RWPE2 (cell line): ENCODE data around the gene NCOA5.

Experiments
- ATAC-seq: fragments of 200-7000 bp; cut with Tn5 transposase; 3 replicates; pipeline ENCODE4 v1.9.1; 2021; ENCODE audit warnings: low read depth
- DNase-seq: peaks from one replicate; pipeline ENCODE4 v3.0.0-alpha.2; 2020; ENCODE audit warnings: low spot score
- H3K27ac ChIP-seq: fragments of 450-650 bp; 2 replicates; pipeline ENCODE4 v1.5.1; 2017; ENCODE audit warnings: mild to moderate bottlenecking; ENCODE audit not compliant: poor library complexity, severe bottlenecking
- H3K27me3 ChIP-seq: fragments of 250-450 bp; sonication (Bioruptor Pico); 2 replicates; pipeline ENCODE4 v1.5.1; 2021; ENCODE audit warnings: mild to moderate bottlenecking, moderate library complexity; ENCODE audit not compliant: insufficient read depth, poor library complexity, severe bottlenecking
- H3K36me3 ChIP-seq: fragments of 250-450 bp; sonication (Bioruptor Pico); 2 replicates; pipeline ENCODE4 v1.5.1; 2020; ENCODE audit warnings: low read depth, mild to moderate bottlenecking, moderate library complexity
- H3K4me1 ChIP-seq: fragments of 250-450 bp; sonication (Bioruptor Pico); 2 replicates; pipeline ENCODE4 v1.5.1; 2021; ENCODE audit warnings: mild to moderate bottlenecking, moderate library complexity; ENCODE audit not compliant: insufficient read depth, poor library complexity, severe bottlenecking
- H3K4me3 ChIP-seq: fragments of 250-450 bp; sonication (Bioruptor Pico); 2 replicates; pipeline ENCODE4 v1.5.1; 2021; ENCODE audit warnings: mild to moderate bottlenecking, moderate library complexity; ENCODE audit not compliant: severe bottlenecking
- H3K9me3 ChIP-seq: fragments of 250-450 bp; sonication (Bioruptor Pico); 2 replicates; pipeline ENCODE4 v1.5.1; 2021; ENCODE audit warnings: mild to moderate bottlenecking, moderate library complexity; ENCODE audit not compliant: severe bottlenecking
- TF ChIP-seq, protein P1 (sequence below): fragments of 450-650 bp; IDR thresholded peaks from one replicate; pipeline ENCODE4 v1.5.1; 2017; ENCODE audit warnings: mild to moderate bottlenecking, moderate library complexity; ENCODE audit not compliant: poor library complexity, severe bottlenecking

The NCOA5 gene

GRCh38 chr20:46013829-46014516, 75.8 kb downstream of the NCOA5 start:
- H3K4me3 ChIP-seq: peak overlapping the region; percentile 17
- ATAC-seq (peak; percentile 85), DNase-seq (peak; percentile 88)
- H3K27ac ChIP-seq: no peak overlapping the region
- no peaks in the 10 kb centered on the region for H3K36me3 ChIP-seq
- H3K4me1 ChIP-seq: no peaks in the 10 kb centered on the region
- TF ChIP-seq, protein P1, sequence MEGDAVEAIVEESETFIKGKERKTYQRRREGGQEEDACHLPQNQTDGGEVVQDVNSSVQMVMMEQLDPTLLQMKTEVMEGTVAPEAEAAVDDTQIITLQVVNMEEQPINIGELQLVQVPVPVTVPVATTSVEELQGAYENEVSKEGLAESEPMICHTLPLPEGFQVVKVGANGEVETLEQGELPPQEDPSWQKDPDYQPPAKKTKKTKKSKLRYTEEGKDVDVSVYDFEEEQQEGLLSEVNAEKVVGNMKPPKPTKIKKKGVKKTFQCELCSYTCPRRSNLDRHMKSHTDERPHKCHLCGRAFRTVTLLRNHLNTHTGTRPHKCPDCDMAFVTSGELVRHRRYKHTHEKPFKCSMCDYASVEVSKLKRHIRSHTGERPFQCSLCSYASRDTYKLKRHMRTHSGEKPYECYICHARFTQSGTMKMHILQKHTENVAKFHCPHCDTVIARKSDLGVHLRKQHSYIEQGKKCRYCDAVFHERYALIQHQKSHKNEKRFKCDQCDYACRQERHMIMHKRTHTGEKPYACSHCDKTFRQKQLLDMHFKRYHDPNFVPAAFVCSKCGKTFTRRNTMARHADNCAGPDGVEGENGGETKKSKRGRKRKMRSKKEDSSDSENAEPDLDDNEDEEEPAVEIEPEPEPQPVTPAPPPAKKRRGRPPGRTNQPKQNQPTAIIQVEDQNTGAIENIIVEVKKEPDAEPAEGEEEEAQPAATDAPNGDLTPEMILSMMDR: peak; percentile 100
- H3K9me3 ChIP-seq: no peaks in the 10 kb centered on the region
- no peaks in the 10 kb centered on the region for H3K27me3 ChIP-seq

GRCh38 chr20:46013322-46013828, 76.4 kb downstream of the NCOA5 start:
- Histone ChIP-seq H3K27ac (no peak overlapping the region), H3K4me3 (peak overlapping the region; percentile 17), H3K27me3 (no peaks in the 10 kb centered on the region), H3K9me3 (no peaks in the 10 kb centered on the region), H3K36me3 (no peaks in the 10 kb centered on the region), H3K4me1 (peaks cover 3% of the 10 kb centered on the region)
- DNase-seq (no peak), ATAC-seq (no peak)
- TF ChIP-seq, protein P1: no peak

DNA sequence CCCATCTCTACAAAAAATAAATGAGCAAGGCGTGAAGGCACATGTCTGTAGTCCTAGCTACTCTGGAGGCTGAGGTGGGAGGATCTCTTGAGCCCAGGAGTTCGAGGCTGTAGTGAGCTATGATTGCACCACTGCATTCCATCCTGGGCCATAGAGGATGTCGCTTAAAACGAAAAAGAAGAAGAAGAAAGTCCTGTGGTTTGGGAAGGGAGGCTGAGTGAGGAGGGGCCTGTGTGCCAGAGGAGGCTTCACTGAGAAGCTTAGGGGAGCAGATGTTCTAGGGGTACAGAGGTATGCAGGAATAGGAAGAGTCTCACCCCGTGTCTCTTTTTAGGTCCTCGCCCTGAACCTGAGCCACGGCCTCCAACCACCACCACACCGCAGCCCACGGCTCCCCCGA, 76.8 kb downstream of the NCOA5 start:
- Histone ChIP-seq H3K4me1 (peaks cover 8% of the 10 kb centered on the region), H3K36me3 (no peaks in the 10 kb centered on the region), H3K27ac (no peak overlapping the region), H3K4me3 (no peak overlapping the region), H3K27me3 (no peaks in the 10 kb centered on the region), H3K9me3 (no peaks in the 10 kb centered on the region)
- TF ChIP-seq, protein P1: no peak
- DNase-seq (no peak), ATAC-seq (no peak)

DNA sequence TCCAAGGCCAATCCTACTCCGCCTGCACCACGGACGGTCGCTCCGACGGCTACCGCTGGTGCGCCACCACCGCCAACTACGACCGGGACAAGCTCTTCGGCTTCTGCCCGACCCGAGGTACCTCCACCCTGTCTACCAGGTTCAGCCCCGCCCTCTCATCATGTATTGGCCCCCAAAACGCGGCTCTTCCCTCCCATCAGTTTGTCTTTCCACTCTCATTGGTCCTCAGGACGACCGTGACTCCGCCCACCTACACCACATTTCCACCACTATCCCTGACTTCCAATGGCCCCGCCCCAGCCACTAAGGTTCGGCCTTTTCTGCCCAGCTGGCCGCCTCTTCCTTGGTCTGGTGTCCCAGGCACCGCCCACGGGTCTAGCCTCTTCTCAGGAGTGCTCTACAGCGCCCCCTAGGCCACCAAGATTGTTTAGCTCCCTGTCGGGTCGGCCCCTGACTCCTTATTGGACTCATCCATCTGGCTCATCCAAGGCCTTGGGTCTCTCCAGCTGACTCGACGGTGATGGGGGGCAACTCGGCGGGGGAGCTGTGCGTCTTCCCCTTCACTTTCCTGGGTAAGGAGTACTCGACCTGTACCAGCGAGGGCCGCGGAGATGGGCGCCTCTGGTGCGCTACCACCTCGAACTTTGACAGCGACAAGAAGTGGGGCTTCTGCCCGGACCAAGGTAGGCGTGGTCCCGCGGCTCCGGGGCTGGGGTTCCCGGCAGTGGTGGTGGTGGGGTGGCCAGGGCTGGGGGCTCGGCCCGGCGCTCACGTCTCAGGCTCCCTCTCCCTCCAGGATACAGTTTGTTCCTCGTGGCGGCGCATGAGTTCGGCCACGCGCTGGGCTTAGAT, 77.9 kb downstream of the NCOA5 start:
- DNase-seq (peak; percentile 91), ATAC-seq (no peak)
- Histone ChIP-seq H3K4me1 (peaks cover 8% of the 10 kb centered on the region), H3K9me3 (no peaks in the 10 kb centered on the region), H3K27ac (no peak overlapping the region), H3K4me3 (no peak overlapping the region), H3K27me3 (no peaks in the 10 kb centered on the region), H3K36me3 (no peaks in the 10 kb centered on the region)
- TF ChIP-seq, protein P1: peak; percentile 84
